Stomach (tissue), 4 donors: Measurements from ENCODE around the gene TAB2.

ENCODE experiments used
- EP300 ChIP-seq: sonication (generic); formaldehyde crosslinking; IDR thresholded peaks from one replicate; pipeline ENCODE4 v1.6.1; 2017; ENCODE audit warnings: antibody characterized with exemption
- POLR2A ChIP-seq, 4 donors: fragments of 450-650 bp; IDR thresholded peaks; one replicate each; pipeline ENCODE4 v1.6.1; 2016; ENCODE audit warnings: antibody characterized with exemption in 4 of 4, control low read depth in 2 of 4, mild to moderate bottlenecking in 1 of 4, moderate library complexity in 1 of 4
- TF ChIP-seq, protein P1 (sequence below), 7 experiments: fragments of 450-650 bp in 4 of 7; fragments of 200-600 bp in 3 of 7; sonication (generic) in 3 of 7; IDR thresholded peaks; one replicate each; pipeline ENCODE4 v1.5.1; 2016 to 2019; ENCODE audit warnings: antibody characterized with exemption in 7 of 7, control low read depth in 2 of 7, mild to moderate bottlenecking in 1 of 7

DNA sequence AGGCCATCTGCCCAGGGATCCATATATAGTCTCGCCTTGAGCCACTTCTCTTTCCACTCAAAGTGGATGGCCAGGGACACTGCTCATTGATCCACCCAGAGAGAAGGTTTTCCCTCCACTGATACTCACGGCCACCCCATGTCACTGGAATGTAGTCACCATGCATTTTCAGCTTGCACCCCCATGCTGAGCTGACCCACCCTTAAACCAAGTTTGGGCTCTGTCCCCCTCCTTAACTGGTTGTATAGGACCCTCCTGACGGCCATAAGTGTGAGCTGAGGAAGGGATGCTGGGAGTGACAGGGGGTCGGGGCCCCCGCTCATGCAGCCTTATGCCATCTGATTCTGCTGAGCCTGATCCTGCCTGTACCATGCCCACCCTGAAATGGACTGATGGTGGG, 108.2 kb downstream of the TAB2 start:
- TF ChIP-seq POLR2A (IDR thresholded peaks at IDR 0.05) (no peak), EP300 (no peak)
- TF ChIP-seq, protein P1, sequence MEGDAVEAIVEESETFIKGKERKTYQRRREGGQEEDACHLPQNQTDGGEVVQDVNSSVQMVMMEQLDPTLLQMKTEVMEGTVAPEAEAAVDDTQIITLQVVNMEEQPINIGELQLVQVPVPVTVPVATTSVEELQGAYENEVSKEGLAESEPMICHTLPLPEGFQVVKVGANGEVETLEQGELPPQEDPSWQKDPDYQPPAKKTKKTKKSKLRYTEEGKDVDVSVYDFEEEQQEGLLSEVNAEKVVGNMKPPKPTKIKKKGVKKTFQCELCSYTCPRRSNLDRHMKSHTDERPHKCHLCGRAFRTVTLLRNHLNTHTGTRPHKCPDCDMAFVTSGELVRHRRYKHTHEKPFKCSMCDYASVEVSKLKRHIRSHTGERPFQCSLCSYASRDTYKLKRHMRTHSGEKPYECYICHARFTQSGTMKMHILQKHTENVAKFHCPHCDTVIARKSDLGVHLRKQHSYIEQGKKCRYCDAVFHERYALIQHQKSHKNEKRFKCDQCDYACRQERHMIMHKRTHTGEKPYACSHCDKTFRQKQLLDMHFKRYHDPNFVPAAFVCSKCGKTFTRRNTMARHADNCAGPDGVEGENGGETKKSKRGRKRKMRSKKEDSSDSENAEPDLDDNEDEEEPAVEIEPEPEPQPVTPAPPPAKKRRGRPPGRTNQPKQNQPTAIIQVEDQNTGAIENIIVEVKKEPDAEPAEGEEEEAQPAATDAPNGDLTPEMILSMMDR (IDR thresholded peaks at IDR 0.05) = no peak
